ENCODE data around the gene LHPP.

DNA sequence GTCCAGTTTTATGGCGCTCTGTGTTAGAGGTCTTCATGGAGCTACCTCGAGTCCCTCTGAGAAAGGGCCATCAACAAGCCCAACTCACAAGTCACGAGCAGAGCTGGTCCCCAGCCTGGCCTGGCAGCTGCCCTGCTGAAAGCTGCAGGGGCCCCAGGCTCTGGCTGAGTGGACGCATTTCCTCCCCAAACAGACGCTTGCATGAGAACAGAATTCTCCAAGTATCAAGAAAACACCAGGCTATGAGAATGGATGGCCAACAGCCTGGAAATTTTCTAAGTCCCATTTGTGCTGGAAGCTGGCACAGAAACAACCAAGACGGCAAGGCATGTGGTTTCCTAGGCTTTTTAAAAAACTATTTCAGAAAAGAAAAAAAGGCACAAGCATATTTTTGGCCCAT is 167.8 kb downstream of the LHPP start:
- TF ChIP-seq, protein P1, sequence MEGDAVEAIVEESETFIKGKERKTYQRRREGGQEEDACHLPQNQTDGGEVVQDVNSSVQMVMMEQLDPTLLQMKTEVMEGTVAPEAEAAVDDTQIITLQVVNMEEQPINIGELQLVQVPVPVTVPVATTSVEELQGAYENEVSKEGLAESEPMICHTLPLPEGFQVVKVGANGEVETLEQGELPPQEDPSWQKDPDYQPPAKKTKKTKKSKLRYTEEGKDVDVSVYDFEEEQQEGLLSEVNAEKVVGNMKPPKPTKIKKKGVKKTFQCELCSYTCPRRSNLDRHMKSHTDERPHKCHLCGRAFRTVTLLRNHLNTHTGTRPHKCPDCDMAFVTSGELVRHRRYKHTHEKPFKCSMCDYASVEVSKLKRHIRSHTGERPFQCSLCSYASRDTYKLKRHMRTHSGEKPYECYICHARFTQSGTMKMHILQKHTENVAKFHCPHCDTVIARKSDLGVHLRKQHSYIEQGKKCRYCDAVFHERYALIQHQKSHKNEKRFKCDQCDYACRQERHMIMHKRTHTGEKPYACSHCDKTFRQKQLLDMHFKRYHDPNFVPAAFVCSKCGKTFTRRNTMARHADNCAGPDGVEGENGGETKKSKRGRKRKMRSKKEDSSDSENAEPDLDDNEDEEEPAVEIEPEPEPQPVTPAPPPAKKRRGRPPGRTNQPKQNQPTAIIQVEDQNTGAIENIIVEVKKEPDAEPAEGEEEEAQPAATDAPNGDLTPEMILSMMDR (IDR thresholded peaks at IDR 0.05) = no peak
- TF ChIP-seq POLR2A (IDR thresholded peaks at IDR 0.05) = no peak

All from heart left ventricle (tissue), 13 donors.